ENCODE results near the gene NME3.

NME3 gene

DNA sequence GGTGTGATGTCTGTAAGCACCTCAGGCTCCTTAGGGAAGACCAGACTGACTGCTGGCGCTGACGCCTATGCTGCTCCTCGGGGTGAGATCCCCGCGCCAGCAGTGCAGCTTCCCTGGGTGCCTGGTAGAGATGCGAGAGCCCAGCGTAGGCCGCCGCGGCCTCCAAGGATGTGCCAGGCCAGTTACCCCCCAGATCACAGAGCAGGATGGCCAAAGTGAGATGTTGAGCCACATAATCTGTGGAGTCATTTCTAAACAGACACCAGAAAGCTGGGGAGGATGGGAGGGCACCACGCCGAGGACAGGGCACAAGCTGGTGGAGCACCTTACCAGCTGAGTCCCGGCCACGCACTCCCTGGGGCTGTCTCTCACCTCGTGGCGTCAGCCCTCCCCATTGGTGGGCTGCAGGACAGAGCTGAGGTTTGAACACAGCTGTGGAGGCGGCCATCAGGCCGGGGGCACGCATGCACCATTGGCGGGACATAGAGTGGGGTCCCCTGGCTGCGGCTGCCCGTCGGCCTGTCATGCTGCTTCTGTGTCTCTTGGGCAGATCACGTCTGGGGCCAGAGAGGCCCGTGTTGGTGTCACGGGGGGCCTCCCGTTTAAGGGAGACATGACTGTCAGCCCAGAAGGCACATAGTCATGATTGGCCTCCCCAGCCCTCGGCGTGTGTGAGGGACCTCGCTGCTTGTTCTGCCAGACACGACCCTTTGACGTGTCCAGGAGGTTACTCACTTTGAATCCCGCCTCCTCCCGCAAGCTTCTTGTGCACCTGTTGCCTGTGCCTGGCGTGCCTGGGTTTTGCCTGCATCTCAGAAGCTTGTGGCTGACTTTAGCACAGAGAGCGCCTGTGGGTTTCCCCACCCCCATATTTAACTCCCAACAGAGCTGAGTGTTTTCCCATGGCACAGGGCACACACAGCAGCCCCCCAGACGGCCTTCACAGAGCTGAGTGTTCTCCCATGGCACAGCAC lies 43.4 kb downstream of the NME3 start:
- no peak for DNase-seq (ENCODE audit: low spot score)

DNA sequence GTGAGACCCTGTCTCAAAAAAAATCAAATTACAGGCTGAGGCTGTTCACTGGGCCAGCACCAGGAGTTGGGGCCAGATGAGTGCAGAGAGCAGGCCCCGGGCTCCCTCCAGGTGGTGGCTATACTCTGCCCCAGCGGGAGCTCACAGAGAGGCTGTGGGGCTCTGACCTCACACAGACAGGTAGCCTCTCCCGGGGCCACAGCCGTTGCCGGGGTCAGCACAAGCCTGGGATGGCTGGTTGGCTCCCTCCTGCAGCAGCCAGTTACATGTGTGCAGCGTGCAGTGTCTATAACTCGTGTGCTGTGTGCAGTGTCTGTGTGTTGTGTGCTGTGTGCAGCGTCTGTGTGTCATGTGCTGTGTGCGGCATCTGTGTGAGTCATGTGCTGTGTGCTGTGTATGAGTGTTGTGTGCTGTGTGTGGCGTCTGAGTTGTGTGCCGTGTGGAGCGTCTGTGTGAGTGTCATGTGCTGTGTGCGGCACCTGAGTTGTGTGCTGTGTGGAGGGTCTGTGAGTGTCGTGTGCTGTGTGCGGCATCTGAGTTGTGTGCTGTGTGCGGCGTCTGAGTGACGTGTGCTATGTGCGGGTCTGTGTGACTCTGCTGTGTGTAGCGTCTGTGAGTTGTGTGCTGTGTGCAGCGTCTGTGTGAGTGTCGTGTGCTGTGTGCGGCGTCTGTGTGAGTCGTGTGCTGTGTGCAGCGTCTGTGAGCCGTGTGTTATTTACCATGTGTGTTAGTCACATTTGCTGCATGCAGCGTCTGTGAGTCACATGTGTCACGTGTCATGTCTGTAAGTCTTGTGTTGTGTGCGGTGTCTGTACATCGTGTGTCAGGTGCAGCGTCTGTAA lies 44.5 kb downstream of the NME3 start:
- DNase-seq (ENCODE audit: low spot score): no peak

GRCh38 chr16:1724491-1724890 lies 46.9 kb downstream of the NME3 start:
- DNase-seq (ENCODE audit: low spot score): no peak

DNA sequence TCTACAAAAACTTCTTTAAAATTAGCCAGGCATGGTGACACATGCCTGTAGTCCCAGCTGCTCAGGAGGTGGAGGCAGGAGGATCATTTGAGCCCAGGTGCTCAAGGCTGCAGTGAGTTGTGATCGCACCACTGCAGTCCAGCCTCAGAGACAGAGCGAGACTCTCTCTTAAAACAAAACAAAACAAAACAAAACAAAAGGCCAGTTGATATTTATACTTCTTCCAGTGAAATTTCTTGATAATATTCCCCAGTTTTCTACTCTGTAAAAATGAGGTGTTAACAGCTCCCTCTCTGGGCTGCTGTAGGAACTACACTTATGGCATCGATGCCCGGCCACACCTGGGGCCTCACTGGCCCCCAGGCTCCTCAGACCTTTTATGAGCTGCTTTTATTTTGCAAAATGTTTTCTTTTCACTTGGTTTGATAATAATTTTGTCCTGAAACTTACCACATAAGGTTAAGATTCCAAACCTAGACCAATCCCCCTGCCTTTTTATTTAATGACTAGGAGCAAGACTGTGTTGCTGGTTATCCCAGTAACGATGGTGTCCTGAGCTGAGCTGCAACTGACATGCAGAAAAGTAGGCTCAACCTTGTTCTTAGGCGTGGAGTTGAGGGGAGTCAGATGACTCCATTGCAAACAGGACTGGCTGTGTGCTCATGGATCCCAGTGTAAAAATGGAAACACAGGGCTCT lies 47.7 kb downstream of the NME3 start:
- peak; percentile 23 for DNase-seq (ENCODE audit: low spot score)

GRCh38 chr16:1721372-1721771 lies 50.0 kb downstream of the NME3 start:
- no peak for DNase-seq (ENCODE audit: low spot score)

Small RNAs within 50 kb of the gene (small RNA-seq; reads per million reads assigned to genes)
- 0 reads per million in 2 experiments for gene MIR3177

Data from SK-N-DZ (cell line).